Measurements from ENCODE around the gene SPN. TPM values are rescaled to one million over a fixed set of nuclear protein-coding genes. Genes with fewer than 3 reads are reported as not detected.
"Not testable (repeated sequence)": the region's sequence is repeated elsewhere in the genome, so short reads cannot be mapped to it uniquely, and the experiment has no call there.

SPN gene
- total RNA-seq, 2 experiments from 2014 or later = 103 to 127 TPM

DNA sequence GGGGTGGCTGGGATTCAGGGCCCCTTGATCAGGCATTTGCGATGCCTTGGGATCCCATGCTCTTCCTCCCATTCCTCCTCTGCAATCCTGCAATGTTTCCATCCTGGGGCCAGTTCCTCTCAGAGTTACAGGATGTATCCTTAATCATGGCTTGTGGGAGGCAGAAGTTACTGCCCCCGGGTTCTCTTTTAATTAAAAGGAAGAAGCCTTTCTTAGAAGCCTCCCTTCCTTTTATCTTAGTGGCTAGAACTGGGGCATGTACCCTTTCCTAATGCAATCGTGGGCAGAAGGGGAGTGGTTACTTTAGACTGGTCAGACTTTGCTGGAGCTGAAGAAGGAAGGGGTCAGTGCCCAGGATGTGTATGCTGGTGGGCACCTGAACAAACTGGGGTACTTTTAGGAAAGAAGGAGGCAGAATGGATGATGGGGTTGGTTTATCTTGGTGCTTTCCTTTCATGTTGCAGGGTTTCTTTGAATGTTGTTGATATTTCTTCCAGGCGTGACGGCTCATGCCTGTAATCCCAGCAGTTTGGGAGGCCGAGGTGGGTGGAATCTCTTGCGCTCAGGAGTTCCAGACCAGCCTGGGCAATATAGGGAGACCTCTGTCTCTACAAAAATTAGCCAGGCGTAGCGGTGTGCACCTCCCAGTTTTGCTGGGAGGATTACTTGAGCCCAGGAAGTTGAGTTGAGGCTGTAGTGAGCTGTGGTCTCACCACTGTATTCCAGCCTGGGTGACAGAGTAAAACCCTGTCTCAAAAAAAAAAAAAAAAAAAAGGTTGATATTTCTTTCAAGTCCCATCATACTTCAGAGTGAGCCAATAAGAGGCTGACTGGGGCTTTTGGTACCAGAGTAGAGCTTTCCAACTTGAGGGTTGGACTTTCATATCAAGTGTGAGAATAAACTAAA, 13.2 kb upstream of the SPN start:
- intact Hi-C loops (cut with DNase I, micrococcal nuclease) = no loop called here
- ATAC-seq = no peak
- Mint-ChIP-seq H3K4me3 (no peak overlapping the region), H3K9me3 (ENCODE audit: low read depth) (no peaks in the 10 kb centered on the region), H3K27ac (no peak overlapping the region), H3K36me3 (ENCODE audit: low read depth) (no peaks in the 10 kb centered on the region), H3K27me3 (no peaks in the 10 kb centered on the region), H3K4me1 (peaks cover 20% of the 10 kb centered on the region)
- no peak for DNase-seq
- ChIA-PET CTCF (interaction anchor here (0.6 kb wide), 1 partner anchor 503 kb away, joined by 3 read pairs; no protein-coding TSS in a partner anchor), POLR2A (interaction anchor here (0.7 kb wide), 1 partner anchor 324 kb away, joined by 6 read pairs; no protein-coding TSS in a partner anchor)

GRCh38 chr16:29650771-29651170, 12.3 kb upstream of the SPN start:
- DNase-seq = no peak
- Mint-ChIP-seq H3K27me3 (no peaks in the 10 kb centered on the region), H3K27ac (no peak overlapping the region), H3K4me1 (peaks cover 11% of the 10 kb centered on the region), H3K4me3 (no peak overlapping the region), H3K9me3 (ENCODE audit: low read depth) (no peaks in the 10 kb centered on the region), H3K36me3 (ENCODE audit: low read depth) (no peaks in the 10 kb centered on the region)
- CTCF ChIA-PET = no interaction called here
- intact Hi-C loops (cut with DNase I, micrococcal nuclease) = no loop called here
- POLR2A ChIA-PET = no interaction called here
- no peak for ATAC-seq

- H3K27ac Mint-ChIP-seq = no peak overlapping the region
- no peak overlapping the region for H3K4me3 Mint-ChIP-seq
- ATAC-seq = no peak
- ChIA-PET CTCF (interaction anchor here (0.6 to 1.4 kb wide), 3 partner anchors 11 to 138 kb away, joined by 3 to 9 read pairs (median 3); partner anchors contain the start of gene KIF22), POLR2A (no interaction called here)
- no peaks in the 10 kb centered on the region for H3K27me3 Mint-ChIP-seq
- no peak for DNase-seq
- intact Hi-C loops (cut with DNase I, micrococcal nuclease) = no loop called here
- no peaks in the 10 kb centered on the region for H3K9me3 Mint-ChIP-seq (ENCODE audit: low read depth)
- H3K36me3 Mint-ChIP-seq (ENCODE audit: low read depth) = no peaks in the 10 kb centered on the region
- H3K4me1 Mint-ChIP-seq = peaks cover 8% of the 10 kb centered on the region
These were observed 11.2 kb upstream of the SPN start for GRCh38 chr16:29651774-29652349.

DNA sequence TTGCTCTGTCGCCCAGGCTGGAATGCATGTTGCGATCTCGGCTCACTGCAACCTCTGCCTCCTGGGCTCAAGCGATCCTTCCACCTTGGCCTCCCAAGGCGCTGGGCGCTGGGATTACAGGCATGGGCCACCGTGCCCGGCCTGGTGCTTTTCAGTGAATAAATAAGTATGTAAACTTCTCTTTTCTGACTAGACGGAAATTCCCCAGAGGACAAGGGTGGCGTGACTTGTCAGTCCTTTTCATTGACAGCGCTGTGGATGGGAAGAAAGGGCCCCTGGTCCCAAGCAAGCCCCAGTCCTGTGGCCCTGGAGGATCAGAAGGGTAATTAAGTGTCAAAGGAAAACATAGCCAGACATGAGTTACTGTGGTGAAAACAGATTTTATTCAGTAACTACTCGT, 9.6 kb upstream of the SPN start:
- H3K4me1 Mint-ChIP-seq = peaks cover 8% of the 10 kb centered on the region
- DNase-seq (no peak), ATAC-seq (no peak)
- H3K36me3 Mint-ChIP-seq (ENCODE audit: low read depth) = no peaks in the 10 kb centered on the region
- H3K4me3 Mint-ChIP-seq = no peak overlapping the region
- no peak overlapping the region for H3K27ac Mint-ChIP-seq
- CTCF ChIA-PET = no interaction called here
- POLR2A ChIA-PET = interaction anchor here (0.6 to 0.7 kb wide), 2 partner anchors 9 to 64 kb away, joined by 3 to 8 read pairs; no protein-coding TSS in a partner anchor
- no peaks in the 10 kb centered on the region for H3K27me3 Mint-ChIP-seq
- no peaks in the 10 kb centered on the region for H3K9me3 Mint-ChIP-seq (ENCODE audit: low read depth)
- intact Hi-C loops (cut with DNase I, micrococcal nuclease) = no loop called here

GRCh38 chr16:29653890-29654289, 9.2 kb upstream of the SPN start:
- POLR2A ChIA-PET = interaction anchor here (0.6 to 0.7 kb wide), 2 partner anchors 9 to 64 kb away, joined by 3 to 8 read pairs; no protein-coding TSS in a partner anchor
- H3K27ac Mint-ChIP-seq; H3K27me3 Mint-ChIP-seq; ATAC-seq; intact Hi-C loops (cut with DNase I, micrococcal nuclease); CTCF ChIA-PET; H3K36me3 Mint-ChIP-seq (ENCODE audit: low read depth); DNase-seq; H3K9me3 Mint-ChIP-seq (ENCODE audit: low read depth); H3K4me3 Mint-ChIP-seq: not testable (repeated sequence)
- peaks cover 10% of the 10 kb centered on the region for H3K4me1 Mint-ChIP-seq

DNA sequence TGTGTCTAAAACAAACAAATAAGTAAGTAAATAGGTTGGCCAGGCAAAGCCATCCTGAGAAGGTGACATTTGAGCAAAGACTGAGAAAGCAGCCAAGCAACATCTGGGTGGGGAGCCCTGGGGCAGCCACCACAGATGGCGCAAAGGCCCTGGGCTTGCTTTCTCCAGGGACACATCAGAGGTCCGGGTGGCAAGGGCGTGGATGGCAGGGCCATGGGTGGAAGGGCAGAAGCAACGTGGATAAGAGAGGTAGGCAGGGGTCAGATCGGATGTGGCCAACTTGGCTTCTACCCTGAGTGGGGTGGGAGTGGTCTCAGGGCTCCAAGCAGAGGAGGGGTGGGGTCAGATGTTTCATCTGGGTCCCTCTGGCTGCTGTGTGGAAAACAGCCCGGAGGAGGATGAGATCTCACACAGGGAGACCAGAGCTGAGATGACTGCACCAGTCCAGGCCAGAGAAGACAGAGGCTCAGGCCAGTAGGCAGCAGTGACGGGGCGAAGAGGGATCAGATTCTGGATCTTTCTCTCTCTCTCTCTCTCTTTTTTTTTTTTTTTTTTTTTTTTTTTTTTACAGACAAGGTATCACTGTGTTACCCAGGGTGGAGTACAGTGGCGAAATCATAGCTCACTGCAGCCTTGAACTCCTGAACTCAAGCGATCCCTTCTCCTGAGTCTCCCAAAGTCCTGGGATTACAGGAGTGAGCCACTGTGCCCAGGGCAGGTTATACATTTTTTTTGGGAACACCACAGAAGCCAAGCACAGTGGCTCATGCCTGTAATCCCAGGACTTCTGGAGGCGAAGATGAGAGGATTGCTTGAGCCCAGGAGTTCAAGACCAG, 6.1 kb upstream of the SPN start:
- Mint-ChIP-seq H3K27me3 (no peaks in the 10 kb centered on the region), H3K36me3 (ENCODE audit: low read depth) (no peaks in the 10 kb centered on the region), H3K4me3 (no peak overlapping the region), H3K4me1 (peaks cover 24% of the 10 kb centered on the region), H3K9me3 (ENCODE audit: low read depth) (no peaks in the 10 kb centered on the region), H3K27ac (no peak overlapping the region)
- CTCF ChIA-PET = no interaction called here
- POLR2A ChIA-PET = no interaction called here
- ATAC-seq = no peak
- no peak for DNase-seq
- intact Hi-C loops (cut with DNase I, micrococcal nuclease) = no loop called here

DNA sequence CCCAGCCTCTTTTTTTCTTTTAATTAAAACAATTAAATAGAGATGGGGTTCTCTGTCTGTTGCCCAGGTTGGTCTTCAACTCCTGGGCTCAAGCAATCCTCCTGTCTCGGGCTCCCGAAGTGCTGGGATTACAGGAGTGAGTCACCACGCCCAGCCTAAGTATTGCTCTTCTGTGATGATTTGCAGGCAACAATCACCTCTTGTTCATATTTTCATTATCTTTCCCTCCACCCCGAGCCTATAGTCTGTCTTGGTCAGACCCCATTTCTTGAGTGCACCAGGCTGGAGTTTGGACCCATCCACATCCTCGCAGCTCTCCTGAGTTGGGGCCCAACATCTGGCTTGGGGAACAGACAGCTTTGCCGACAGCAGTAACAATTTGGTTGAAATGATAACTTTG, 4.3 kb upstream of the SPN start:
- H3K4me3 Mint-ChIP-seq = no peak overlapping the region
- H3K4me1 Mint-ChIP-seq = peaks cover 31% of the 10 kb centered on the region
- intact Hi-C loops (cut with DNase I, micrococcal nuclease) = no loop called here
- peak overlapping the region; percentile 56 for H3K27ac Mint-ChIP-seq
- CTCF ChIA-PET = interaction anchor here (0.6 to 0.8 kb wide), 2 partner anchors 17 to 840 kb away, joined by 3 to 4 read pairs; no protein-coding TSS in a partner anchor
- DNase-seq (no peak), ATAC-seq (no peak)
- H3K27me3 Mint-ChIP-seq = no peaks in the 10 kb centered on the region
- H3K9me3 Mint-ChIP-seq (ENCODE audit: low read depth) = no peaks in the 10 kb centered on the region
- peaks cover 7% of the 10 kb centered on the region for H3K36me3 Mint-ChIP-seq (ENCODE audit: low read depth)
- POLR2A ChIA-PET = no interaction called here

DNA sequence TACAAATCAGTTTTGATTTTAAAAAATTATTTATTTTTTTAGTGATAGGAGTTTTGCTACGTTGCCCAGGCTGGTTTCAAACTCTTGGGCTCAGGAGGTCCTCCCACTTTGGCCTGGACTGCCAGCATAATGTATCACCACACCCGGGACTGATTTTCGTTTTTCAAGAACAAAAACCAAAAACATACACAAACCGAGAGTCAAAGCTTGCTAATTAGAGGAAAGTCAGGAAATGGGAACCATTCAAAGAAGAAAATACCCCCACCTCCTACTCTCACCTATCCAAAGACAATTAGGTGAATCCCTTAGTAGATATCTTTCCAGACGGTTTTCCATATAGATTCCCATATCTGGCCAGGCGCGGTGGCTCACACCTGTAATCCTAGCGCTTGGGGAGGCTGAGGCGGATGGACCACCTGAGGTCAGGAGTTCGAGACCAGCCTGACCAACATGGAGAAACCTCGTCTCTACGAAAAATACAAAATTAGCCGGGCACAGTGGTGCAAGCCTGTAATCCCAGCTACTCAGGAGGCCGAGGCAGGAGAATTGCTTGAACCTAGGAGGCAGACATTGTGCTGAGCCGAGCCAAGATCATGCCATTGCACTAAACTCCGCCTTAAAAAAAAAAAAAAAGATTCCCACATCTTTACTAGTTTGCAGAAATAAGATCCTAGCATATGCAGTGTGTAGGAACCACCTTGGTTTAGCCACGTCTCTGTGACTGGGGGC, 883 bp upstream of the SPN start:
- Mint-ChIP-seq H3K27me3 (no peaks in the 10 kb centered on the region), H3K9me3 (ENCODE audit: low read depth) (no peaks in the 10 kb centered on the region), H3K4me3 (peak overlapping the region; percentile 99), H3K27ac (peak overlapping the region; percentile 97), H3K36me3 (ENCODE audit: low read depth) (peaks cover 37% of the 10 kb centered on the region), H3K4me1 (peaks cover 54% of the 10 kb centered on the region)
- ChIA-PET CTCF (interaction anchor here (1.0 kb wide), 1 partner anchor 123 kb away, joined by 3 read pairs; no protein-coding TSS in a partner anchor), POLR2A (interaction anchor here (0.6 to 1.2 kb wide), 4 partner anchors 9 to 223 kb away, joined by 4 to 8 read pairs (median 5); partner anchors contain the start of gene QPRT)
- intact Hi-C loops (cut with DNase I, micrococcal nuclease) = loop anchor here (1.0 to 5.0 kb wide), 5 partner anchors 35 to 201 kb away; partner anchors contain the start of gene CDIPT (in 1 of the 2)
- DNase-seq (no peak), ATAC-seq (no peak)

GRCh38 chr16:29662729-29663015, 375 bp upstream of the SPN start:
- Mint-ChIP-seq H3K4me3 (peak overlapping the region; percentile 99), H3K9me3 (ENCODE audit: low read depth) (no peaks in the 10 kb centered on the region), H3K4me1 (peaks cover 55% of the 10 kb centered on the region), H3K36me3 (ENCODE audit: low read depth) (peaks cover 37% of the 10 kb centered on the region), H3K27me3 (no peaks in the 10 kb centered on the region), H3K27ac (peak overlapping the region; percentile 97)
- DNase-seq (peak; percentile 66), ATAC-seq (peak; percentile 14)
- POLR2A ChIA-PET = interaction anchor here (0.6 to 1.2 kb wide), 3 partner anchors 9 to 223 kb away, joined by 4 to 8 read pairs (median 6); partner anchors contain the start of gene QPRT
- CTCF ChIA-PET = interaction anchor here (0.6 to 1.0 kb wide), 4 partner anchors 29 to 359 kb away, joined by 3 to 5 read pairs (median 3); no protein-coding TSS in a partner anchor
- intact Hi-C loops (cut with DNase I, micrococcal nuclease) = loop anchor here (1.0 to 5.0 kb wide), 6 partner anchors 35 to 201 kb away; partner anchors contain the start of gene CDIPT (in 1 of the 2)

DNA sequence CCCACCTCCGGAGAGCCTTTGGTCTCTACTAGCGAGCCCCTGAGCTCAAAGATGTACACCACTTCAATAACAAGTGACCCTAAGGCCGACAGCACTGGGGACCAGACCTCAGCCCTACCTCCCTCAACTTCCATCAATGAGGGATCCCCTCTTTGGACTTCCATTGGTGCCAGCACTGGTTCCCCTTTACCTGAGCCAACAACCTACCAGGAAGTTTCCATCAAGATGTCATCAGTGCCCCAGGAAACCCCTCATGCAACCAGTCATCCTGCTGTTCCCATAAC, 702 bp downstream of the SPN start:
- Mint-ChIP-seq H3K27me3 (no peaks in the 10 kb centered on the region), H3K27ac (peak overlapping the region; percentile 97), H3K4me3 (peak overlapping the region; percentile 99), H3K36me3 (ENCODE audit: low read depth) (peaks cover 41% of the 10 kb centered on the region), H3K4me1 (peaks cover 57% of the 10 kb centered on the region), H3K9me3 (ENCODE audit: low read depth) (no peaks in the 10 kb centered on the region)
- POLR2A ChIA-PET = interaction anchor here (0.7 kb wide), 1 partner anchor 83 kb away, joined by 3 read pairs; no protein-coding TSS in a partner anchor
- CTCF ChIA-PET = interaction anchor here (0.9 to 1.0 kb wide), 3 partner anchors 10 to 39 kb away, joined by 3 to 4 read pairs (median 3); no protein-coding TSS in a partner anchor
- peak; percentile 52 for DNase-seq
- no peak for ATAC-seq
- intact Hi-C loops (cut with DNase I, micrococcal nuclease) = loop anchor here (1.0 to 5.0 kb wide), 5 partner anchors 36 to 66 kb away; no protein-coding TSS in a partner anchor
